Measurements from ENCODE around the gene IDUA. TPM values are rescaled to one million over a fixed set of nuclear protein-coding genes. Genes with fewer than 3 reads are reported as not detected.
"Not testable (repeated sequence)": the region's sequence is repeated elsewhere in the genome, so short reads cannot be mapped to it uniquely, and the experiment has no call there.

The IDUA gene
- 100 to 1,000 TPM in 1 of 4 donors, 10 to 100 TPM in 3; 40.4 to 114 (median 71.4) TPM for total RNA-seq

- Histone ChIP-seq H3K4me1 (peaks cover 0 to 38% (median 16%) of the 10 kb centered on the region in 4 donors), H3K9me3 (no peaks in the 10 kb centered on the region), H3K4me3 (peak within 1 kb of the TSS; percentile 57 to 98 (median 72)), H3K27me3 (no peaks in the 10 kb centered on the region), H3K27ac (peak within 1 kb of the TSS; percentile 65 to 86 (median 77)), H3K36me3 (peaks cover 0 to 23% (median 0%) of the 10 kb centered on the region in 3 donors)
- DNase-seq: peak; percentile 92 to 95 (median 93)
- TF ChIP-seq POLR2A (IDR thresholded peaks at IDR 0.05): peak in 1 of 2 donors; percentile 46
- TF ChIP-seq CTCF (IDR thresholded peaks at IDR 0.05): peak; percentile 44 to 67 (median 58)
These were observed at the start of gene IDUA for GRCh38 chr4:986879-987623. Gene IDUA (plus strand): TSS chr4:987044. CDS start chr4:987085, 41 bp downstream.

- H3K27me3 ChIP-seq, H3K36me3 ChIP-seq, H3K9me3 ChIP-seq, H3K4me1 ChIP-seq, H3K27ac ChIP-seq, DNase-seq, H3K4me3 ChIP-seq: not testable (repeated sequence)
These were observed 47.3 kb upstream of the IDUA start for GRCh38 chr4:939508-939907.

- no peak for TF ChIP-seq POLR2A (IDR thresholded peaks at IDR 0.05)
- TF ChIP-seq CTCF (IDR thresholded peaks at IDR 0.05): no peak
- Histone ChIP-seq H3K36me3 (no peaks in the 10 kb centered on the region), H3K4me3 (no peak overlapping the region), H3K27me3 (no peaks in the 10 kb centered on the region), H3K9me3 (no peaks in the 10 kb centered on the region), H3K27ac (no peak overlapping the region), H3K4me1 (no peaks in the 10 kb centered on the region)
- DNase-seq: peak in 1 of 3 donors; percentile 19
These were observed 41.4 kb upstream of the IDUA start for GRCh38 chr4:945274-946102.

- H3K27me3 ChIP-seq: no peaks in the 10 kb centered on the region
- DNase-seq: peak in 1 of 3 donors; percentile 20
- TF ChIP-seq POLR2A (IDR thresholded peaks at IDR 0.05) (no peak), CTCF (IDR thresholded peaks at IDR 0.05) (no peak)
- H3K9me3 ChIP-seq: no peaks in the 10 kb centered on the region
- H3K4me3 ChIP-seq: no peak overlapping the region
- H3K27ac ChIP-seq: no peak overlapping the region
- H3K36me3 ChIP-seq: no peaks in the 10 kb centered on the region
- H3K4me1 ChIP-seq: no peaks in the 10 kb centered on the region
These were observed 40.8 kb upstream of the IDUA start for GRCh38 chr4:946103-946450.

- TF ChIP-seq POLR2A (IDR thresholded peaks at IDR 0.05) (no peak), CTCF (IDR thresholded peaks at IDR 0.05) (no peak)
- H3K4me3 ChIP-seq: no peak overlapping the region
- H3K4me1 ChIP-seq: no peaks in the 10 kb centered on the region
- no peak overlapping the region for H3K27ac ChIP-seq
- DNase-seq: peak in 1 of 3 donors; percentile 31
- no peaks in the 10 kb centered on the region for H3K27me3 ChIP-seq
- no peaks in the 10 kb centered on the region for H3K36me3 ChIP-seq
- no peaks in the 10 kb centered on the region for H3K9me3 ChIP-seq
These were observed 40.0 kb upstream of the IDUA start for GRCh38 chr4:946517-947471.

Measured in Peyer's patch (tissue), 4 donors.